BLaER1 treated with 17β-estradiol and CSF1 and Interleukin-3, amounts not matched to agents 10 nM and 100 nM (cell line): Measurements from ENCODE around the gene CHMP5.
A peak's percentile ranks its signal among the peaks of the same experiment; 100 is the strongest.

ENCODE experiments used
- H3K27ac ChIP-seq, 11 experiments: shearing (Covaris generic); formaldehyde crosslinking; 2 replicates each; pipeline ENCODE4 v1.8.1; 2022
- H3K27me3 ChIP-seq, 11 experiments: shearing (Covaris generic); formaldehyde crosslinking; 2 replicates each; pipeline ENCODE4 v1.8.1; 2022
- H3K36me3 ChIP-seq, 11 experiments: shearing (Covaris generic); formaldehyde crosslinking; 2 replicates each; pipeline ENCODE4 v1.8.1; 2022
- H3K4me1 ChIP-seq, 10 experiments: shearing (Covaris generic); formaldehyde crosslinking; 2 replicates each; pipeline ENCODE4 v1.8.1; 2022
- H3K4me2 ChIP-seq, 11 experiments: shearing (Covaris generic); formaldehyde crosslinking; 2 replicates each; pipeline ENCODE4 v1.8.1; 2022
- H3K4me3 ChIP-seq, 10 experiments: shearing (Covaris generic); formaldehyde crosslinking; 2 replicates each; pipeline ENCODE4 v1.8.1; 2022
- H3K9ac ChIP-seq, 11 experiments: shearing (Covaris generic); formaldehyde crosslinking; 2 replicates each; pipeline ENCODE4 v1.8.1; 2022
- H3K9me3 ChIP-seq, 11 experiments: shearing (Covaris generic); formaldehyde crosslinking; replicated peaks in 1 of 11; 2 replicates each; pipeline ENCODE4 v1.8.1; 2022
- H4K20me1 ChIP-seq, 11 experiments: shearing (Covaris generic); formaldehyde crosslinking; 2 replicates each; pipeline ENCODE4 v1.8.1; 2022
- Cebpa-rat ChIP-seq, 11 experiments: shearing (Covaris generic); IDR thresholded peaks; 2 replicates each; pipeline ENCODE4 v1.8.1; 2022

The CHMP5 gene

DNA sequence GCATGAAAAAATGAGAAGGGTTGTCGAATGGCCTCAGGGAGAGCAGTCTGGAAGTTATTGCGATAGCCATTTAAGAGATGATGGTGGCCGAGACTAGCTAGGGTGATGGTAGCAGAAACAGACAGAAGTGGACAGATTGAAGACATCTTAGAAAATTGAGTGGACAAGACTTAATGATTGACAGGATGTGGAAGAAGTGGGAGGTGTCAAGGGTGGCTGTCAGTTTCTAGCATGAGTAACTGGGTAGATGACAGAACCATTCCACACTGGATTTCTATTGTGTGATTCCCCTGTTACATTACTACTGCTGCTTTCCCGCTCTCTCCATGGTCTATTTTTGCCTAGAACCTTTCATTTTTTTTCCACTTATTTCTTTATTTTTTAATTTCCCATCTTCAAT is 12.6 kb downstream of the CHMP5 start:
- Histone ChIP-seq H3K36me3 (peaks cover 89 to 100% (median 99%) of the 10 kb centered on the region in 11 experiments), H3K4me3 (no peak overlapping the region), H3K27me3 (no peaks in the 10 kb centered on the region), H3K9me3 (no peaks in the 10 kb centered on the region), H3K9ac (no peak overlapping the region), H3K4me2 (no peak overlapping the region), H4K20me1 (peaks cover 0 to 14% (median 0%) of the 10 kb centered on the region in 11 experiments; a peak in 3 of 22 replicates), H3K27ac (no peak overlapping the region), H3K4me1 (no peaks in the 10 kb centered on the region; a peak in 1 of 20 replicates)
- TF ChIP-seq Cebpa-rat (IDR thresholded peaks at IDR 0.05) = no peak

DNA sequence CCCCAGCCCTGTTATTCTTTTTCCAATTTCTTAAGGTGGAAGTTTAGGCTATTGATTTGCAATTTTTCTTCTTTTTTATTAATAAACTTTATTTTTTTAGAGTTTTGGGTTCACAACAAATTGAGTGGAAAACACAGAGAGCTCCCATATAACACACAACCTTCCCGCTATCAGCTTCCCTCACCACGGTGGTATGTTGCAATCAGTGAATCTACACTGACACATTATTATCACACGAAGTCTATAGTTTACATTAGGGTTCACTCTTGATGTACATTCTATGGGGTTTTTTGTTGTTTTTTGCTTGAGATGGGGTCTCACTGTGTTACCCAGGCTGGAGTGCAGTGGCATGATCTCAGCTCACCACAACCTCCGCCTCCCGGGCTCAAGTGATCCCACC is 20.7 kb downstream of the CHMP5 start:
- Histone ChIP-seq H4K20me1 (no peaks in the 10 kb centered on the region), H3K4me3 (no peak overlapping the region), H3K9ac (peak overlapping the region in 8 of 11 experiments; percentile 8 to 43 (median 26); a peak in 8 of 22 replicates), H3K27ac (peak overlapping the region in 10 of 11 experiments; percentile 10 to 57 (median 29); a peak in 14 of 22 replicates), H3K4me1 (peaks cover 40 to 57% (median 46%) of the 10 kb centered on the region in 10 experiments), H3K36me3 (peaks cover 14 to 39% (median 25%) of the 10 kb centered on the region in 11 experiments), H3K4me2 (peak overlapping the region; percentile 12 to 76 (median 62); a peak in 21 of 22 replicates), H3K27me3 (no peaks in the 10 kb centered on the region), H3K9me3 (0 out of 22 replicates have a peak, but pooled peaks cover 0 to under 1% (median 0%) of the 10 kb centered on the region in 11 experiments)
- TF ChIP-seq Cebpa-rat (IDR thresholded peaks at IDR 0.05) = peak in 2 of 11 experiments; percentile 31 to 47; a peak in 2 of 22 replicates

DNA sequence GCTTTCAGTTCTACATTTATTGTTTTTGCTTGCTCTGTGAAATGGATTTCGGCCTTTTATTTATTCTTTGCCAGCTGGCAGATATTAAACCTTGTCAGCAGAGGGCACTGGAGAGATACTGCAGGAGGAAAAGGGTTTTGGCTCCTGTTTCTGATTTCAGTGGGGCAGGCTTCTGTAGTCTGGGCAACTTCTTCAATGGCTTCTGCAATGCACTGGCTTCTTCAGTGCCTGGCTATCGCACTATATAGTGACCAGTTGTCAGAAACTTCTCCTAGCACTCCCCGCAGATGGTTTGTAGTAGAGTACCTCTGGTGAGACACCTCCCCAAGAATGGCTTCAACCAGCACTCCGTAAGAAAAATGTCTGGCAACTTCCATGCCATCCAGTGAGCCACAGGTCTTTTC is 22.2 kb downstream of the CHMP5 start:
- H3K27ac ChIP-seq = peak overlapping the region in 10 of 11 experiments; percentile 18 to 100 (median 98); a peak in 20 of 22 replicates
- H3K27me3 ChIP-seq = no peaks in the 10 kb centered on the region
- no peak for TF ChIP-seq Cebpa-rat (IDR thresholded peaks at IDR 0.05)
- H3K4me2 ChIP-seq = peak overlapping the region; percentile 35 to 94 (median 87); a peak in 21 of 22 replicates
- H3K9ac ChIP-seq = peak overlapping the region in 6 of 11 experiments; percentile 2 to 52 (median 36); a peak in 4 of 22 replicates
- H4K20me1 ChIP-seq = no peaks in the 10 kb centered on the region
- H3K4me3 ChIP-seq = no peak overlapping the region
- H3K4me1 ChIP-seq = peaks cover 51 to 66% (median 61%) of the 10 kb centered on the region in 10 experiments
- peaks cover 0 to 5% (median 0%) of the 10 kb centered on the region in 11 experiments; a peak in 2 of 22 replicates for H3K9me3 ChIP-seq
- peaks cover 8 to 31% (median 19%) of the 10 kb centered on the region in 11 experiments for H3K36me3 ChIP-seq

GRCh38 chr9:33288235-33288634 is 23.4 kb downstream of the CHMP5 start:
- Histone ChIP-seq H4K20me1 (no peaks in the 10 kb centered on the region), H3K9me3 (peaks cover 0 to 5% (median 0%) of the 10 kb centered on the region in 11 experiments; a peak in 2 of 22 replicates), H3K36me3 (peaks cover 16 to 27% (median 21%) of the 10 kb centered on the region in 11 experiments; a peak in 19 of 22 replicates), H3K4me3 (no peak overlapping the region; a peak in 1 of 20 replicates), H3K4me1 (peaks cover 62 to 73% (median 72%) of the 10 kb centered on the region in 10 experiments), H3K27ac (peak overlapping the region; percentile 96 to 100 (median 99); a peak in 21 of 22 replicates), H3K27me3 (no peaks in the 10 kb centered on the region), H3K4me2 (peak overlapping the region; percentile 80 to 94 (median 88); a peak in 21 of 22 replicates), H3K9ac (peak overlapping the region; percentile 91 to 98 (median 96); a peak in 21 of 22 replicates)
- no peak for TF ChIP-seq Cebpa-rat (IDR thresholded peaks at IDR 0.05)

DNA sequence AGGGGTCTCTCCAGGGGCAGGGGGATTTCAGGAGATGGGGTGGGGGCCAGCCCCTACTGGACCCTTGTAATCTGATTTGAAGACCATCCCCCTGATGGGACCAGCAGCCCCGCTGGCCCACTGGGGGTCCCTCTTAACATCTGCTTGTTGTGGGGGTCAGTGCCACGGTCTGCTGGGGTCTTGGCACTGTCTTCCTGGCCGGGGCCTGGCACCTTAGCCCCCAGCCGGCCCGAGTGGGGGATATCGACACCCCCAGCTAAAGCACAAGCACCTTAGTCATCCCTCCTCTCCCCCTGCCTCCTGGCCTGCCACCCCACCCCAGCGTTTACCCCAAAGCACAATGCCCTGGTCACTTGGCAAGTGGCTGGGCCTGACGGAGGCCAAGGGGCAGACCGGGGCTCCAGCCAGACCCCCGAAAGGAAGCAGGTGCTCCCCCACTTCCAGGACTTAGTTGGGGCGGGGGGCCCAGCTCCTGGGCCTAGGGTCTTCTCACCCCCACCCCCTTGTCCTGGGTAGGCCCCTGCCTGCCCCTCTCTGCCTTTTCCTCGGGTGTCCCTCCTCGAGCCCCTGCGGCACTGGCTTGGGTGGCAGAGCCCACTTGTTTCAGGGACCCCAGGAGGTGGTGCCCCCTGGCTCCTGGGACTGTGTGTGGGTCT is 24.1 kb downstream of the CHMP5 start:
- peaks cover 16 to 30% (median 24%) of the 10 kb centered on the region in 11 experiments; a peak in 20 of 22 replicates for H3K36me3 ChIP-seq
- peak overlapping the region; percentile 91 to 98 (median 96) for H3K9ac ChIP-seq
- H3K4me1 ChIP-seq = peaks cover 69 to 80% (median 79%) of the 10 kb centered on the region in 10 experiments
- no peaks in the 10 kb centered on the region for H4K20me1 ChIP-seq
- H3K4me3 ChIP-seq = peak overlapping the region in 5 of 10 experiments; percentile 37 to 83 (median 49); a peak in 9 of 20 replicates
- peak overlapping the region; percentile 80 to 94 (median 88) for H3K4me2 ChIP-seq
- peak overlapping the region; percentile 96 to 100 (median 99) for H3K27ac ChIP-seq
- no peak for TF ChIP-seq Cebpa-rat (IDR thresholded peaks at IDR 0.05)
- H3K9me3 ChIP-seq = peaks cover 0 to 5% (median 0%) of the 10 kb centered on the region in 11 experiments; a peak in 2 of 22 replicates
- no peaks in the 10 kb centered on the region for H3K27me3 ChIP-seq

DNA sequence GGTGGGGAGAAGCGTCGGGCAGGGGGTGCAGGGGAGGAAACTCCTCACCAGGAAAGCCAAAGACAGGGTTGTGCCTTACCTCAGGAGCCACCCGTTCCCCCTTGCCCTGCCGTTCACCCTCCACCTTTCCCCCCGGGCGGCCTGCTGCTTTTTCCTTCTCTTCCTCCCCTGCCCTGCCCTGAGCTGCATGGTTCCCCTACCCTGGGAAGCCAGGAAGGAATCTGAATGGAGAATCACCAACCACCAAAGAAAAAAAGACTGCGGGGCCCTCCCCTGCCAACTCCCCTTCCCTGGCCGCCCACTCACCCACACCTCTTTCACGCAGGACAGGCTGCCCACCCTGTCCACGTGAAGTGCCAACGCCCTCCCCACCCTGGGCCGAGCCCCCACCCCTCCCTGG is 24.6 kb downstream of the CHMP5 start:
- Histone ChIP-seq H3K9ac (peak overlapping the region; percentile 91 to 98 (median 96)), H3K4me1 (peaks cover 75 to 86% (median 84%) of the 10 kb centered on the region in 10 experiments), H3K4me2 (peak overlapping the region; percentile 80 to 94 (median 88)), H3K9me3 (peaks cover 0 to 5% (median 0%) of the 10 kb centered on the region in 11 experiments; a peak in 2 of 22 replicates), H4K20me1 (no peaks in the 10 kb centered on the region), H3K4me3 (peak overlapping the region in 9 of 10 experiments; percentile 21 to 86 (median 70); a peak in 15 of 20 replicates), H3K27ac (peak overlapping the region; percentile 96 to 100 (median 99)), H3K36me3 (peaks cover 16 to 32% (median 25%) of the 10 kb centered on the region in 11 experiments; a peak in 20 of 22 replicates), H3K27me3 (no peaks in the 10 kb centered on the region)
- TF ChIP-seq Cebpa-rat (IDR thresholded peaks at IDR 0.05) = no peak

GRCh38 chr9:33289936-33290246 is 25.0 kb downstream of the CHMP5 start:
- Histone ChIP-seq H3K27ac (peak overlapping the region; percentile 96 to 100 (median 99)), H3K4me1 (peaks cover 79 to 90% (median 88%) of the 10 kb centered on the region in 10 experiments), H4K20me1 (no peaks in the 10 kb centered on the region), H3K36me3 (peaks cover 17 to 33% (median 25%) of the 10 kb centered on the region in 11 experiments; a peak in 21 of 22 replicates), H3K9me3 (peaks cover 0 to 5% (median 0%) of the 10 kb centered on the region in 11 experiments; a peak in 2 of 22 replicates), H3K27me3 (no peaks in the 10 kb centered on the region), H3K4me3 (peak overlapping the region in 9 of 10 experiments; percentile 21 to 86 (median 70); a peak in 15 of 20 replicates), H3K4me2 (peak overlapping the region; percentile 80 to 94 (median 88)), H3K9ac (peak overlapping the region; percentile 91 to 98 (median 96))
- no peak for TF ChIP-seq Cebpa-rat (IDR thresholded peaks at IDR 0.05)

DNA sequence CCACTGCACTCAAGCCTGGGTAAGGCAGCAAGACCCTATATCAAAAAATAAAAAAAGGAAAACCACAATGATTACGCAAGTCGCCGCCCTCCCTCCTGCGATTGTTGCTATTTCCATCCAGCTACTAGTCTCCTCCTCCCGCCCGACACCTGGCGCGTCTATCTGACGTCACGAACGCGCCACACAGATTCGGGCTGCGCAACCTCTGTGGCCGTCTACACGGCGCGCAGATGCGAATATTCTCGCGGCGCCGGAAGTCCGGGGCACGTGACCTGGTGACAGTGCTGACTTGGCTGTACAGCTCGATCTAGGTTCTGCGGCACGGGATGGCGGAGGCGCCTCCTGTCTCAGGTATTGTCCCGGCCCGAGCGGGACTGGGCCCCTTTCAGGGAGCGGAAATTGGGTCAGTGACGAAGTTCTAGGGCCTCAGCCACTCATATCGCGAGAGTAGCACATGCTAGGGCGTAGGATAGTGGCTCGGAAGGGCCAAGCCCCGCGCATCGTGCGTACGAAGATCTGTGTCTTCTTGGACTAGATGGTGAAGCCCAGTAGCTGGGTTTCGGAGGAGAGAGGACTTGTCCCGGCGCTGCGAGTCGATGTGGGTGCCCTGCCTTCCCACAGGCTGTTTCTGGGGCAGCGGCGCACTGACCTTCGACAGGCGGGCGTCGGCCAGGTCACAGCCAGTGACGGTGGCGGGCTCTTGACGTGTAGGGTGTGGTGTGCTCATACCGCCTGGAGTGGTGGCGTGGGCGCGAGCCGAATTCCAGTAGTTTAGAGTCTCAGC is 25.6 kb downstream of the CHMP5 start, which contains the start of gene NFX1:
NFX1 (plus strand) TSS at position 270 of the 784 bp plus-strand sequence; CDS start at position 327, 57 bp downstream.
- Histone ChIP-seq H3K9me3 (peaks cover 0 to 5% (median 0%) of the 10 kb centered on the region in 11 experiments; a peak in 2 of 22 replicates), H3K27me3 (no peaks in the 10 kb centered on the region), H3K36me3 (peaks cover 22 to 38% (median 30%) of the 10 kb centered on the region in 11 experiments; a peak in 21 of 22 replicates), H3K4me1 (peaks cover 80 to 91% (median 89%) of the 10 kb centered on the region in 10 experiments), H3K27ac (peak within 1 kb of the TSS; percentile 96 to 100 (median 99)), H3K4me2 (peak within 1 kb of the TSS; percentile 90 to 97 (median 94)), H4K20me1 (no peaks in the 10 kb centered on the region), H3K9ac (peak within 1 kb of the TSS; percentile 91 to 98 (median 96)), H3K4me3 (peak within 1 kb of the TSS; percentile 66 to 86 (median 76))
- peak; percentile 93 to 100 (median 99) for TF ChIP-seq Cebpa-rat (IDR thresholded peaks at IDR 0.05)
